ENCODE results near the gene PRPSAP1. TPM values are rescaled to one million over a fixed set of nuclear protein-coding genes. Genes with fewer than 3 reads are reported as not detected.

The PRPSAP1 gene
- total RNA-seq, 1 experiment from 2014 or later: 47.8 TPM

- no TSS peak for BruUV-seq (replicated peaks)
These were observed 19.8 kb downstream of the PRPSAP1 start for GRCh38 chr17:76333673-76334505.

DNA sequence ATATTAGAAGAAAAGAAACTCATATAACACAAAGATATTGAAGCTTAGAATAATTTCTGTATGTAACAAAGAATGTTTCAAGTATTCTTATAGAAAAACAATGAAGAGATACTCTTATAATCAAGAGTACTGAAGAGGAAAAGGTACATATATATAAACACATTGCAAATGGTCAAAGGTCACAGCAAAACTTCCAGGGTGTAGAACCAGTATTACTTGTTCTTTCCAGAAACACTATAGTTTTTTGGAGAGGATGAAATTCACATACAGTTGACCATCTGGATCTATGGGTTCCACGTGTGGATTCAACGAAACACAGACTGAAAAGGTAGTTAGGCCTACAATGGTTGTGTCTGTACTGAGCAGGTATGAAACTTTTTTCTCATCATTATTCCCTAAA, 22.6 kb downstream of the PRPSAP1 start:
- H3K9me2 ChIP-seq (replicated peaks; ENCODE audit: low read length): no peaks in the 10 kb centered on the region
- H3K27ac ChIP-seq (ENCODE audit: low read length): no peak overlapping the region
- peaks cover 27% of the 10 kb centered on the region for H3K36me3 ChIP-seq (ENCODE audit: low read depth, low read length)
- H3F3A ChIP-seq (ENCODE audit: low read length, unreplicated experiment): no peaks in the 10 kb centered on the region
- DNase-seq (peak; percentile 71), ATAC-seq (peak; percentile 33; the same call in 1 of the 2 replicates)
- no peaks in the 10 kb centered on the region for H3K9me3 ChIP-seq (ENCODE audit: low read length)
- no peaks in the 10 kb centered on the region for H4K20me1 ChIP-seq (ENCODE audit: low read length)
- no peak overlapping the region for H3K4me3 ChIP-seq (ENCODE audit: low read length)
- no peaks in the 10 kb centered on the region for H3K27me3 ChIP-seq (ENCODE audit: low read length)
- H3K4me1 ChIP-seq (ENCODE audit: insufficient read depth, low read length): peaks cover 13% of the 10 kb centered on the region
- POLR2A ChIA-PET (ENCODE audit: unreplicated experiment): interaction anchor here (0.5 kb wide), 1 partner anchor 730 kb away, joined by 14 read pairs; no protein-coding TSS in a partner anchor
- TF ChIP-seq EZH2phosphoT487 (IDR thresholded peaks at IDR 0.05; ENCODE audit: borderline replicate concordance, low read length): no peak
- no peak for TF ChIP-seq EZH2 (IDR thresholded peaks at IDR 0.05; ENCODE audit: low read length, unreplicated experiment)
- TF ChIP-seq, protein P1, sequence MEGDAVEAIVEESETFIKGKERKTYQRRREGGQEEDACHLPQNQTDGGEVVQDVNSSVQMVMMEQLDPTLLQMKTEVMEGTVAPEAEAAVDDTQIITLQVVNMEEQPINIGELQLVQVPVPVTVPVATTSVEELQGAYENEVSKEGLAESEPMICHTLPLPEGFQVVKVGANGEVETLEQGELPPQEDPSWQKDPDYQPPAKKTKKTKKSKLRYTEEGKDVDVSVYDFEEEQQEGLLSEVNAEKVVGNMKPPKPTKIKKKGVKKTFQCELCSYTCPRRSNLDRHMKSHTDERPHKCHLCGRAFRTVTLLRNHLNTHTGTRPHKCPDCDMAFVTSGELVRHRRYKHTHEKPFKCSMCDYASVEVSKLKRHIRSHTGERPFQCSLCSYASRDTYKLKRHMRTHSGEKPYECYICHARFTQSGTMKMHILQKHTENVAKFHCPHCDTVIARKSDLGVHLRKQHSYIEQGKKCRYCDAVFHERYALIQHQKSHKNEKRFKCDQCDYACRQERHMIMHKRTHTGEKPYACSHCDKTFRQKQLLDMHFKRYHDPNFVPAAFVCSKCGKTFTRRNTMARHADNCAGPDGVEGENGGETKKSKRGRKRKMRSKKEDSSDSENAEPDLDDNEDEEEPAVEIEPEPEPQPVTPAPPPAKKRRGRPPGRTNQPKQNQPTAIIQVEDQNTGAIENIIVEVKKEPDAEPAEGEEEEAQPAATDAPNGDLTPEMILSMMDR (conservative IDR thresholded peaks at IDR 0.05; ENCODE audit: low read depth, low read length): no peak
- BruUV-seq (replicated peaks): no TSS peak
- intact Hi-C loops (cut with micrococcal nuclease): no loop called here
- H2AFZ ChIP-seq (ENCODE audit: low read length): no peak overlapping the region
- H3K4me2 ChIP-seq (ENCODE audit: low read length): peak overlapping the region; percentile 4; the same call in 1 of the 2 replicates
- no peak overlapping the region for H3K9ac ChIP-seq (ENCODE audit: low read length)
- CTCF ChIA-PET: no interaction called here
- peaks cover 24% of the 10 kb centered on the region; the same call in 1 of the 2 replicates for H3K79me2 ChIP-seq (ENCODE audit: low read length)

More at GRCh38 chr17:76333673-76334505, 19.8 kb downstream of the PRPSAP1 start:
- Histone ChIP-seq H4K20me1 (ENCODE audit: low read length) (no peaks in the 10 kb centered on the region), H3K27me3 (ENCODE audit: low read length) (no peaks in the 10 kb centered on the region), H2AFZ (ENCODE audit: low read length) (no peak overlapping the region), H3K4me3 (ENCODE audit: low read length) (no peak overlapping the region), H3K79me2 (ENCODE audit: low read length) (peaks cover 34% of the 10 kb centered on the region), H3K4me2 (ENCODE audit: low read length) (no peak overlapping the region), H3K9me3 (ENCODE audit: low read length) (no peaks in the 10 kb centered on the region), H3K4me1 (ENCODE audit: insufficient read depth, low read length) (peaks cover 13% of the 10 kb centered on the region), H3K9ac (ENCODE audit: low read length) (no peak overlapping the region), H3F3A (ENCODE audit: low read length, unreplicated experiment) (no peaks in the 10 kb centered on the region), H3K36me3 (ENCODE audit: low read depth, low read length) (peaks cover 16% of the 10 kb centered on the region; the same call in 1 of the 2 replicates), H3K27ac (ENCODE audit: low read length) (no peak overlapping the region), H3K9me2 (replicated peaks; ENCODE audit: low read length) (no peaks in the 10 kb centered on the region)
- ChIA-PET CTCF (no interaction called here), POLR2A (ENCODE audit: unreplicated experiment) (no interaction called here)
- ATAC-seq (no peak), DNase-seq (no peak)
- TF ChIP-seq EZH2phosphoT487 (IDR thresholded peaks at IDR 0.05; ENCODE audit: borderline replicate concordance, low read length) (no peak), EZH2 (IDR thresholded peaks at IDR 0.05; ENCODE audit: low read length, unreplicated experiment) (no peak)
- TF ChIP-seq, protein P1 (conservative IDR thresholded peaks at IDR 0.05; ENCODE audit: low read depth, low read length): no peak
- intact Hi-C loops (cut with micrococcal nuclease): no loop called here

- ChIA-PET POLR2A (ENCODE audit: unreplicated experiment) (no interaction called here), CTCF (no interaction called here)
- H3K9me3 ChIP-seq (ENCODE audit: low read length): no peaks in the 10 kb centered on the region
- H3K4me2 ChIP-seq (ENCODE audit: low read length): no peak overlapping the region
- BruUV-seq (replicated peaks): TSS peak; percentile 49
- no peak overlapping the region for H3K4me3 ChIP-seq (ENCODE audit: low read length)
- H2AFZ ChIP-seq (ENCODE audit: low read length): no peak overlapping the region
- no peak overlapping the region for H3K27ac ChIP-seq (ENCODE audit: low read length)
- H3K9ac ChIP-seq (ENCODE audit: low read length): no peak overlapping the region
- no peaks in the 10 kb centered on the region for H4K20me1 ChIP-seq (ENCODE audit: low read length)
- no peaks in the 10 kb centered on the region for H3K27me3 ChIP-seq (ENCODE audit: low read length)
- H3K79me2 ChIP-seq (ENCODE audit: low read length): peaks cover 10% of the 10 kb centered on the region; the same call in 1 of the 2 replicates
- DNase-seq (no peak), ATAC-seq (no peak)
- no peaks in the 10 kb centered on the region for H3K9me2 ChIP-seq (replicated peaks; ENCODE audit: low read length)
- no peaks in the 10 kb centered on the region for H3F3A ChIP-seq (ENCODE audit: low read length, unreplicated experiment)
- peaks cover 27% of the 10 kb centered on the region for H3K36me3 ChIP-seq (ENCODE audit: low read depth, low read length)
- H3K4me1 ChIP-seq (ENCODE audit: insufficient read depth, low read length): peaks cover 13% of the 10 kb centered on the region
- intact Hi-C loops (cut with micrococcal nuclease): no loop called here
- no peak for TF ChIP-seq EZH2phosphoT487 (IDR thresholded peaks at IDR 0.05; ENCODE audit: borderline replicate concordance, low read length)
- TF ChIP-seq, protein P1 (conservative IDR thresholded peaks at IDR 0.05; ENCODE audit: low read depth, low read length): no peak
- TF ChIP-seq EZH2 (IDR thresholded peaks at IDR 0.05; ENCODE audit: low read length, unreplicated experiment): no peak
These were observed 24.1 kb downstream of the PRPSAP1 start for GRCh38 chr17:76329664-76330063.

All from PC-3 (cell line).